Epithelial cell of proximal tubule (primary cell): Measurements from ENCODE around the gene HECA. TPM values are rescaled to one million over a fixed set of nuclear protein-coding genes. Genes with fewer than 3 reads are reported as not detected.

Experiments used
- DNase-seq: peaks from one replicate; pipeline ENCODE4 v3.0.0-alpha.2; 2011; ENCODE audit warnings: low read depth
- H3K4me3 ChIP-seq: 2 replicates; pipeline ENCODE4 v1.5.1; 2011; ENCODE audit warnings: low read depth, mild to moderate bottlenecking, low read length
- total RNA-seq: library from RNA; depleted of rRNA; stranded (reverse); fragments of >200 nt; gene quantifications from 2 replicates; pipeline ENCODE4 v1.2.3, GENCODE V29; 2015
- TF ChIP-seq, protein P1 (sequence below): conservative IDR thresholded peaks from 2 replicates; pipeline ENCODE4 v1.5.1; 2012; ENCODE audit warnings: low read depth, mild to moderate bottlenecking, low read length

HECA gene
- total RNA-seq, 1 donor from 2014 or later = 11.1 TPM

DNA sequence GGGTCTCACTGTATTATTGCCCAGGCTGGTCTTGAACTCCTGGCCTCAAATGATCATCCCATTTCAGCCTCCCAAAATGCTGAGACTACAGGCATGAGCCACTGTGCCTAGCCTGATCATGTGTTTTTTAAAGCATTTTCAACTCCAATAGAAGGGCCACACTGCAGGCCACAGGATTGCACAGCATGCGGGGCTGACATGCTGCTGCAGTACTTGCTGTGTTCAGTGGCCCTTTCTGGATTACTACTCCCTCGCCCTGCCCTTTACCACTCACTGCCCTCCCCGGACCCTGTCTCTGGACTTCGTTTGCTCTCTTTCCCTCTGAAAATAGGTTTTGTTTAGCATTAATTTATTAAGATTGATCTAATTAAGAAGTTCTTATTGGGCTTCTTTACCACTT is 37.3 kb downstream of the HECA start:
- no peak overlapping the region for H3K4me3 ChIP-seq
- no peak for DNase-seq
- TF ChIP-seq, protein P1, sequence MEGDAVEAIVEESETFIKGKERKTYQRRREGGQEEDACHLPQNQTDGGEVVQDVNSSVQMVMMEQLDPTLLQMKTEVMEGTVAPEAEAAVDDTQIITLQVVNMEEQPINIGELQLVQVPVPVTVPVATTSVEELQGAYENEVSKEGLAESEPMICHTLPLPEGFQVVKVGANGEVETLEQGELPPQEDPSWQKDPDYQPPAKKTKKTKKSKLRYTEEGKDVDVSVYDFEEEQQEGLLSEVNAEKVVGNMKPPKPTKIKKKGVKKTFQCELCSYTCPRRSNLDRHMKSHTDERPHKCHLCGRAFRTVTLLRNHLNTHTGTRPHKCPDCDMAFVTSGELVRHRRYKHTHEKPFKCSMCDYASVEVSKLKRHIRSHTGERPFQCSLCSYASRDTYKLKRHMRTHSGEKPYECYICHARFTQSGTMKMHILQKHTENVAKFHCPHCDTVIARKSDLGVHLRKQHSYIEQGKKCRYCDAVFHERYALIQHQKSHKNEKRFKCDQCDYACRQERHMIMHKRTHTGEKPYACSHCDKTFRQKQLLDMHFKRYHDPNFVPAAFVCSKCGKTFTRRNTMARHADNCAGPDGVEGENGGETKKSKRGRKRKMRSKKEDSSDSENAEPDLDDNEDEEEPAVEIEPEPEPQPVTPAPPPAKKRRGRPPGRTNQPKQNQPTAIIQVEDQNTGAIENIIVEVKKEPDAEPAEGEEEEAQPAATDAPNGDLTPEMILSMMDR = no peak

DNA sequence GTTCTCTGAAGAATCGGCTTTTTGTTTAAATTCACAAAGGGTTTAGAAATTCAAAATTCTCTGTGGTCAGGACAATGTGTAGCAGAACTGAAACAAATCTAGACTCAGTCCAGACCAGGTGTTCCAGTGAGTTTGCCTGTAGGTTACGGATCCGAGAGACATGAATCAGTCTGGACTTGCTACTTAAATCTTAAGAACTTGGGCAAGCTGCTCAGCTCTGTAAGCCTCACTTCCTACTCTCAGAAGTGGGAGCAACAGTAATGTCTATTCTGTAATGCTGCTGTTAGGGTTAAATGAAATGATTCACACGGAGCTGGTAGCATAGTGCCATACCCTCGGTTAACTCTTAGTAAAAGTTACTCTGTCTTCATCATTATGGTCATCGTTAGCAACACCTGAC is 37.7 kb downstream of the HECA start:
- no peak for DNase-seq
- TF ChIP-seq, protein P1 = no peak
- H3K4me3 ChIP-seq = no peak overlapping the region

DNA sequence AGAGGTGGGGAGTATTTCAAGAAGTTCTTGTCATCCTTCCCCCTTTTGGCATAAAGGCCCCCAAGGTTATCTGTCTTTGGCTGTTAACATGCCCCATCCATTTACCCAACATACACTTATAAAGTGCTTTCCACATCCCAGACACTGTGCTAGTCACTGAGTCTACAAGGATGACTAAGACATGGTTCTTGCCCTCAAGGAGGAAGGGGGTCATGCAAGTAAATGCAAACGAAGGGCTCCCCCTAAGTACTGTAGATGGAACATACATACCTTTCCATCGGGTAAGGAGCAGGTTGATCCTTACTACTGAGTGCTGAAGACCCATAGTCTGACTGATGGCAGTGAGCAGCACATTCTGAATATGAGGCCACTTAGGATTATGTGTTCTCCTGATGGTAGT is 38.3 kb downstream of the HECA start:
- DNase-seq = no peak
- TF ChIP-seq, protein P1 = no peak
- H3K4me3 ChIP-seq = no peak overlapping the region

DNA sequence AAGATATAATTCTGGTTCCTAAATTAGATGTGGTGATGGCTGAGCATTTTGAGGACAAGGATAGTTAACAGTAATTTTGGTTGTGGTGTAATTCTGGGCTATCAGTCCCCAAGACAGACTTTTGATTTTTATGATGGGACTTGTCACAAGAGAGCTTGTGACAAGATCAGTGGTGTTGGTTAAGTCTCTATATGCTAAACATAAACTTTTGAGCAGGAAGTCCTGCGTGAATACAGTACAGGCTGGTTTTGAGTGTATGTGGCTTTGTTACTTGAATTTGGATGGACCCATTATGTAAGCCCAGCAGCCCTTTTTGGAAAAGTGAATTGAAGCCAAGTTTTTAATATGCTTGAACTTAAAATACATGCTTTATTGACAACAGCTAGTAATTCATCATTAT is 38.9 kb downstream of the HECA start:
- H3K4me3 ChIP-seq = no peak overlapping the region
- TF ChIP-seq, protein P1 = no peak
- DNase-seq = no peak

DNA sequence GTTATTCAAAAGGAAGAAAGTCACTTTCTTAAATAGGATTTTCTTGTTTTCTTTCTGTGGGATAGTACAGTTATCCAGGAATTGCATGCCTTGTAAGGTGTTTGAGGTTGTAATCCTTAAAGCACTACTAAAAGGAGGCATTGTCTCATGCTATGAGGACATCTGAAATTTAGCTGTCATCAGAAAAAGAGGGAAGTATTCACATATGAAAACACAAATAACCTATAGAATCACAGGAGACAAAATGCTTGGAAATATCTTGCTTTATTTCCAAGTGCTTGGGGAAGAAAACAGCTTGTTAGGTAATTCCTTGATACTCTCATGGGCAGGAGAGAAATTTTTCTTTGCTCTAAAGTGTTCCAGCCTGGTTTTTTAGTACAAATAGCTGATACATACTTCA is 40.1 kb downstream of the HECA start:
- no peak for DNase-seq
- TF ChIP-seq, protein P1 = no peak
- H3K4me3 ChIP-seq = no peak overlapping the region

DNA sequence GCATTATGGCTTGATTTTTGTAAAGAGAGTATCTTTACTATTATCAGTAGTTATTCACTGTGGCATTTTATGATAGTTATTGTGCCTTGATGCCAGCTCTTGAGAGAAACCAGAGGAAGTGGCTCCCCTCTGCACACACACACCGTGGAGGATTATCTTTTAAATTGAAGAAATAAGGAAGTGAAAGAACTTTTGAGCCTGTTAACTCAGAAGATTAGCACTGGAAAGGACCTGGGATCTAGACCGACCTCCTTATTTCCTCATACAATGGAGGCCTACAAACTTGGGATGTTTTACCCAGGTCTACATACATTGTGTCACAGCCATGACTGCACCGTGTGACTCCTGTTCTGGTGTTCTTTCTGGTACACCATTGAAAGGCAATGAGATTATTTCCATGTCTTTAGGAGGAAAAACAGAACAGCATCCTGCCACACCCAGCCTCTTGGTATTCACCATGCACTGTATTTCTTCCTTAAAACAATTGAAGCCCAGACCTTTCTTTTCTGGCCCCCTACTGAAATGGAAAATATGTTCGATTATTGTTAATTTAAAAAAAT is 40.6 kb downstream of the HECA start:
- no peak for DNase-seq
- TF ChIP-seq, protein P1 = no peak
- H3K4me3 ChIP-seq = no peak overlapping the region

DNA sequence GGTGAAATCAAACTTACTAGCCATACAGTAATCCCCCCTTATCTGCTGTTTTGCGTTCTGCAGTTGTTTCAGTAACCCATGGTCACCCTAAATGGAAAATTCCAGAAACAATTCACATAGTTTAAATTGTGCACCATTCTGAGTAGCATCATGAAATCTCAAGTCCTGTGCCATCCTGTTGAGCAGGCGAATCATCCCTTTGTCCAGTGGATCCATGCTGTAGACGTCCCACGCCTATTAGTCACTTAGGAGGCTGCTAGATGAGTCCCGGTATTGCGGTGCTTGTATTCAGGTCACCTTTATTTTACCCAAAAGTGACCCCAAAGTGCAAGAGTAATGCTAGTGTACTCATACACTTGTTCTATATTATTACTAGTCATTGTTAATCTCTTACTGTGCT is 46.4 kb downstream of the HECA start:
- TF ChIP-seq, protein P1 = no peak
- no peak overlapping the region for H3K4me3 ChIP-seq
- DNase-seq = no peak
